Cardiac fibroblast (primary cell): ENCODE measurements around the gene SETD2.
"Not testable (repeated sequence)": the region's sequence is repeated elsewhere in the genome, so short reads cannot be mapped to it uniquely, and the experiment has no call there.

Source experiments
- DNase-seq, 2 donors: peaks; one replicate each; pipeline versions ENCODE4 v3.0.0 to v3.0.0-alpha.2; 2010; ENCODE audit warnings: low read depth in 2 of 2
- H3K4me3 ChIP-seq, 2 donors: replicated peaks in 1 of 2; 1 replicate in 1 of 2; 2 replicates in 1 of 2; pipeline ENCODE4 v1.5.1; 2011; ENCODE audit warnings: low read depth in 2 of 2, low read length in 2 of 2, mild to moderate bottlenecking in 2 of 2, moderate library complexity in 1 of 2
- TF ChIP-seq, protein P1 (sequence below): IDR thresholded peaks from one replicate; pipeline ENCODE4 v1.5.1; 2011; ENCODE audit warnings: low read depth, mild to moderate bottlenecking, low read length, inconsistent platforms

The SETD2 gene, protein sequence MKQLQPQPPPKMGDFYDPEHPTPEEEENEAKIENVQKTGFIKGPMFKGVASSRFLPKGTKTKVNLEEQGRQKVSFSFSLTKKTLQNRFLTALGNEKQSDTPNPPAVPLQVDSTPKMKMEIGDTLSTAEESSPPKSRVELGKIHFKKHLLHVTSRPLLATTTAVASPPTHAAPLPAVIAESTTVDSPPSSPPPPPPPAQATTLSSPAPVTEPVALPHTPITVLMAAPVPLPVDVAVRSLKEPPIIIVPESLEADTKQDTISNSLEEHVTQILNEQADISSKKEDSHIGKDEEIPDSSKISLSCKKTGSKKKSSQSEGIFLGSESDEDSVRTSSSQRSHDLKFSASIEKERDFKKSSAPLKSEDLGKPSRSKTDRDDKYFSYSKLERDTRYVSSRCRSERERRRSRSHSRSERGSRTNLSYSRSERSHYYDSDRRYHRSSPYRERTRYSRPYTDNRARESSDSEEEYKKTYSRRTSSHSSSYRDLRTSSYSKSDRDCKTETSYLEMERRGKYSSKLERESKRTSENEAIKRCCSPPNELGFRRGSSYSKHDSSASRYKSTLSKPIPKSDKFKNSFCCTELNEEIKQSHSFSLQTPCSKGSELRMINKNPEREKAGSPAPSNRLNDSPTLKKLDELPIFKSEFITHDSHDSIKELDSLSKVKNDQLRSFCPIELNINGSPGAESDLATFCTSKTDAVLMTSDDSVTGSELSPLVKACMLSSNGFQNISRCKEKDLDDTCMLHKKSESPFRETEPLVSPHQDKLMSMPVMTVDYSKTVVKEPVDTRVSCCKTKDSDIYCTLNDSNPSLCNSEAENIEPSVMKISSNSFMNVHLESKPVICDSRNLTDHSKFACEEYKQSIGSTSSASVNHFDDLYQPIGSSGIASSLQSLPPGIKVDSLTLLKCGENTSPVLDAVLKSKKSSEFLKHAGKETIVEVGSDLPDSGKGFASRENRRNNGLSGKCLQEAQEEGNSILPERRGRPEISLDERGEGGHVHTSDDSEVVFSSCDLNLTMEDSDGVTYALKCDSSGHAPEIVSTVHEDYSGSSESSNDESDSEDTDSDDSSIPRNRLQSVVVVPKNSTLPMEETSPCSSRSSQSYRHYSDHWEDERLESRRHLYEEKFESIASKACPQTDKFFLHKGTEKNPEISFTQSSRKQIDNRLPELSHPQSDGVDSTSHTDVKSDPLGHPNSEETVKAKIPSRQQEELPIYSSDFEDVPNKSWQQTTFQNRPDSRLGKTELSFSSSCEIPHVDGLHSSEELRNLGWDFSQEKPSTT (N-terminal part only)

DNA sequence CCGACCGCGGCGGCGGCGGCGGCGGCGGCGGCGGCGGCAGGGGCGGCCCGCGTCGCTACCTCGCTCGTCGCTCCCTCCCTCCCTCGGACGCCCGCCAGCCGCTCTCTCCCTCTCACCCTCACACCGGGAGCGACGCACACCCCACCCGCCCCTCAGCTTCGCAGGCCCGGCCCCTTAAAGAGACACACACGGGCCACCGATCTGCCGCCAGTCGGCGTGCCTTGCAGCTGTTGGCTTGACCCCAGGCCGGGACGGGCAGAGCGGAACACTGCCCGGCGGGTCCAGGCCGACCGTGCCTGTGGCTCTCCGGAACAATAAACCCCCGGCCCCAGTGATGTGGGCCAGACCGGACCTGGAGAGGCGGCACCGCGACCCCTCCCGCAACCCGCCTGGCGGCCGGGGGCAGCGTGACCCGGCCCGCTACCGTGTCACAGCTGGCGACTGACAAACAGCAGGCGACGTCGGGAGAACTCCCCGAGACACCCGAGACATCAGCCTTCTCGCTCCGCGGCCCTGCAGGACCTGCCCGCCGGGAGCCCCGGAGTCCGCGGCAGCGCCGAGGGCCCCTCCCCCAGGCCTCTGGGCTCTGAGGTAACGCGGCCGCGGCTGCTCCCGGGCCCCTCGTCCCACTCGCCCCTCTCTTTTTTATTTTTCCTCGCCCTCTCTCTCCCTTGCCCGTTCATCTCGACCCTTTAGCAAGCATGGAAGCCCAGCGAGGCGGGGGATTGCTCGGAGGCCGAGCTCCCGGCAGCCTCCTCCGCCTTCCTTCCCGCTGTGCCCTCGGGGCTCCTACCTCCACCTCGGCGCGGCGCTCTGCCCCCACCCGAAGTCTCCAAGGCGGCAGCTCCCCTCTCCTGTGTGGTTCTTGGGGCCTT, at the start of gene SETD2:
Gene SETD2, minus strand, starts transcription at position 107 of the 875 bp plus-strand sequence. CDS start 189 bp downstream, outside the sequence.
- DNase-seq, result peak; percentile 91 to 95
- peak within 1 kb of the TSS; percentile 84 to 90 for H3K4me3 ChIP-seq
- TF ChIP-seq, protein P1, sequence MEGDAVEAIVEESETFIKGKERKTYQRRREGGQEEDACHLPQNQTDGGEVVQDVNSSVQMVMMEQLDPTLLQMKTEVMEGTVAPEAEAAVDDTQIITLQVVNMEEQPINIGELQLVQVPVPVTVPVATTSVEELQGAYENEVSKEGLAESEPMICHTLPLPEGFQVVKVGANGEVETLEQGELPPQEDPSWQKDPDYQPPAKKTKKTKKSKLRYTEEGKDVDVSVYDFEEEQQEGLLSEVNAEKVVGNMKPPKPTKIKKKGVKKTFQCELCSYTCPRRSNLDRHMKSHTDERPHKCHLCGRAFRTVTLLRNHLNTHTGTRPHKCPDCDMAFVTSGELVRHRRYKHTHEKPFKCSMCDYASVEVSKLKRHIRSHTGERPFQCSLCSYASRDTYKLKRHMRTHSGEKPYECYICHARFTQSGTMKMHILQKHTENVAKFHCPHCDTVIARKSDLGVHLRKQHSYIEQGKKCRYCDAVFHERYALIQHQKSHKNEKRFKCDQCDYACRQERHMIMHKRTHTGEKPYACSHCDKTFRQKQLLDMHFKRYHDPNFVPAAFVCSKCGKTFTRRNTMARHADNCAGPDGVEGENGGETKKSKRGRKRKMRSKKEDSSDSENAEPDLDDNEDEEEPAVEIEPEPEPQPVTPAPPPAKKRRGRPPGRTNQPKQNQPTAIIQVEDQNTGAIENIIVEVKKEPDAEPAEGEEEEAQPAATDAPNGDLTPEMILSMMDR, result peak; percentile 16

GRCh38 chr3:47210863-47211405, 47.0 kb upstream of the SETD2 start:
- no peak for DNase-seq
- no peak overlapping the region for H3K4me3 ChIP-seq
- TF ChIP-seq, protein P1, result no peak

DNA sequence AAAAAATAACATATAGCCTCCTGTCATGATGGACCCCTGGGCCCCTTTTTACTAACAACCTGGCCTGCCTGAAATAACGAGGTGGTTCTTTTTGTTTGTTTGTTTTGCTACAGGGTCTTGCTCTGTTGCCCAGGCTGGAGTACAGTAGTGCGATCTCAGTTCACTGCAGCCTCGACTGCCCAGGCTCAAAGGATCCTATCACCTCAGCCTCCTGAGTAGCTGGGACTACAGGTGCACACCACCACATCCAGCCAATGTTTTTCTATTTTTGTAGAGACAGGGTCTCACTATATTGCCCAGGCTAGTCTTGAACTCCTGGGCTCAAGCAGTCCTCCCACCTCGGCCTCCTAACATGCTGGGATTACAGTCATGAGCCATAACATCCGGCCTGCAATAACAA, 42.1 kb upstream of the SETD2 start:
- DNase-seq, H3K4me3 ChIP-seq: not testable (repeated sequence)

- TF ChIP-seq, protein P1, result no peak
- no peak overlapping the region for H3K4me3 ChIP-seq
- no peak for DNase-seq
Observed at GRCh38 chr3:47204875-47205274, 41.0 kb upstream of the SETD2 start.

- DNase-seq, result no peak
- TF ChIP-seq, protein P1, result no peak
- no peak overlapping the region for H3K4me3 ChIP-seq
Observed at GRCh38 chr3:47202542-47202941, 38.6 kb upstream of the SETD2 start.

DNA sequence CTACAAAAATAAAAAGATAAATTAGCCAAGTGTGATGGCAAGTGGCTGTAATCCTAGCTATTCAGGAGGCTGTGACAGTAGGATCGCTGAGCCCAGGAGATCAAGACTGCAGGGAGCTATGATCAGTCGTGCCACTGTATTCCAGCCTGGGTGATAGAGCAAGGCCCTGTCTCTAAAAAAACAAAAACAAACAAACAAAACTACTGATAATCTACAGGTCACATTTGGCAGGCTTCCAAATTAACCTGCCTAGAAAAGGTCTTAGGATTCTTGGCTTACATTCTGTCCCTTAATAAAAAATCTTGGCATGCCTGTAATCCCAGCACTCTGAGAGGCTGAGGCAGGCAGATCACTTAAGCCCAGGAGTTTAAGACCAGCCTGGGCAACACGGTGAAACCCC, 33.4 kb upstream of the SETD2 start:
- no peak for DNase-seq
- H3K4me3 ChIP-seq, result no peak overlapping the region
- TF ChIP-seq, protein P1, result no peak
